GM19351 (cell line): ENCODE data around the gene UBE2Q1.

Experiments
- ATAC-seq: cut with Tn5 transposase; IDR thresholded peaks from one replicate; pipeline ENCODE4 v1.9.1; 2021; ENCODE audit warnings: mild to moderate bottlenecking, moderate library complexity; ENCODE audit not compliant: unreplicated experiment

The UBE2Q1 gene

GRCh38 chr1:154512760-154513159 is 45.7 kb downstream of the UBE2Q1 start:
- no peak for ATAC-seq

GRCh38 chr1:154503898-154504297 is 54.6 kb downstream of the UBE2Q1 start:
- no peak for ATAC-seq

GRCh38 chr1:154502744-154503115 is 55.7 kb downstream of the UBE2Q1 start:
- ATAC-seq, result no peak

GRCh38 chr1:154502066-154502743 is 56.3 kb downstream of the UBE2Q1 start, which contains the start of the genes SHE and TDRD10:
SHE (minus strand) TSS chr1:154502412; CDS start chr1:154502026, 386 bp downstream.
TDRD10 (plus strand) TSS chr1:154502219; CDS start chr1:154506904, 4,685 bp downstream.
- ATAC-seq, result no peak

- no peak for ATAC-seq
Observed at GRCh38 chr1:154501423-154502065, 56.9 kb downstream of the UBE2Q1 start.

GRCh38 chr1:154500533-154500932 is 57.9 kb downstream of the UBE2Q1 start:
- no peak for ATAC-seq

- ATAC-seq, result no peak
Observed at GRCh38 chr1:154499446-154499845, 59.0 kb downstream of the UBE2Q1 start.
